GM18951 (cell line): Measurements from ENCODE around the gene SLC25A21.

Source experiments
- POLR2A ChIP-seq: IDR thresholded peaks from 4 replicates; pipeline ENCODE4 v1.6.1; 2011; ENCODE audit warnings: mild to moderate bottlenecking; ENCODE audit not compliant: insufficient read length, insufficient read depth; ENCODE audit errors: extremely low read depth
- in situ Hi-C: fragments of 300-500 bp; cut with MboI; formaldehyde crosslinking; loops from one replicate; pipeline ENCODE4 v1.12.0; 2022; ENCODE audit warnings: low sequenced_read_pairs, mixed read lengths, inconsistent platforms; ENCODE audit not compliant: unreplicated experiment

The SLC25A21 gene

GRCh38 chr14:36805131-36805559 lies 367.3 kb downstream of the SLC25A21 start:
- in situ Hi-C loops: no loop called here
- no peak for TF ChIP-seq POLR2A

DNA sequence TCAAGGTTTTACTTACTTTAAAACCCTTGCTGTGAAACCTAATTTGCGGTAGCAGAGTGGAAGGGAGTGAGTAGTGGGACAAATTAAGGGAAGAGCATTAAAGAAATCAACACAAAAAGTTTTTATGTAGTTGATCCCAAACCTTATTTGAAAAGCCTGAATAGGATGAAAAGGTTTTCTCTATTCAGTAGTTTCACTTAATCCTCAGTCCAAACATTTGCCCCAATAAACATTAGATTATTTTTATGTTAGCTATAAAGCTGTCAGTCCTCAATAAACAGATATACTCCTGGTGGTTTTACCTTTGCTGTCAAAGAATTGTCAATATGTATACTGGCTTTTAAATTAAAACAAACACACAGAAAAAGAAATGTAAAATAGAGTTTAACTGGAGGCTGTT lies 374.8 kb downstream of the SLC25A21 start:
- TF ChIP-seq POLR2A: no peak
- in situ Hi-C loops: no loop called here

DNA sequence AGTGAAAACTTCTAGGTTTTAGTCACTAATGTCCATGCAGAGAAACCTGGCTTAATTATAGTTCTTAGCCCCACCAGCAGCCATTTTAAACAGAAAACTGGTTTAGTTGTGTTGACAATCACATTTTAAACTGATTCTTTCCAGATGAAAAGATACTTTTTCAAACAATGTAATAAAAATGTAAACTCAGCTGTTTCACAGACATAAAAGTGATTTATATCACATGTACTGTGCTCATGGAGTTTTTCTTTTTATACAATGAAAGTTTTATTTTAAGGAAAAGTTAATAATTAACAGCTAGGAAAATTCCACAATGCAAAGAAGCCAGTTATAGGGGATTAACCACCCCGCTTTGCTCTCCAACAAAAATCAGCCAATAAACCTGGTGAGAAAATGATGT lies 381.0 kb downstream of the SLC25A21 start:
- in situ Hi-C loops: no loop called here
- no peak for TF ChIP-seq POLR2A

- no peak for TF ChIP-seq POLR2A
- in situ Hi-C loops: no loop called here
Observed at GRCh38 chr14:36785511-36785910, 386.9 kb downstream of the SLC25A21 start.

DNA sequence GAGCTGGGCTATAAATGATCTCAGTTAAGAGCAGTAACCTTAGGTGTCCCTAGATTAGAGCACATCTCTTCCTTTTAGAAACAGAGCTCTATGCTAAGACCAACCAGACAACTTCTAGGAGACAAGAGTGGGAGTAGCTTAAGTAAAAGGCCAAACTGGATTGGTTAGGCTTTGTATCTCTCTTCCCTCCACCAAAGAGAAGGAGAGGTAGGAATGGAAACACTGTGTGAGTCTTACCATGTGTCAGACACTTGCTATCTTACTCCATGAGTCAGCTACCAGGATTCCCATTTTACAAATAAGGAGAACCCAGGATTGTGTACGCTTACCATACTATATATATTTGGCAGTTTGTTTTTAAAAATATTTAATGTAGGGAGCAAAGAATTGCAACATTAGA lies 387.9 kb downstream of the SLC25A21 start:
- in situ Hi-C loops: no loop called here
- TF ChIP-seq POLR2A: no peak

GRCh38 chr14:36781897-36782296 lies 390.5 kb downstream of the SLC25A21 start:
- in situ Hi-C loops: no loop called here
- TF ChIP-seq POLR2A: no peak

DNA sequence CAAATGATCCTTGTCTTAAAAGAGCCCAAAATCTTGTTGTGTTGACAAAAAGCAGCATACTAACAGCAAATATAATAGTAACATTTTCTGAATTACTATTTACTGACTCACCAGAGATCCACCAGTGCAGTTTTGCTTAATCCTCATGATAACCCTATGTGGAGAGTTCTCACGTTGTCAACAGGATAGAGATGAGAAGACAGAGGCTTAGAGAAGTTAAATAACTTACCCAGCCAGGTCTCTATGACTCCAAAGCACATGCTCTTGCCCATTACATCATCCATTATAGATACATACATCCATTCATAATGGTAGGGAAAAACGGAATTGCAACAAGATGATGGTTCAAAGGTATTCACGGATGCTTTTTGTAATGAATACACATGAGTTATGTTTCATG lies 398.8 kb downstream of the SLC25A21 start:
- in situ Hi-C loops: no loop called here
- no peak for TF ChIP-seq POLR2A

DNA sequence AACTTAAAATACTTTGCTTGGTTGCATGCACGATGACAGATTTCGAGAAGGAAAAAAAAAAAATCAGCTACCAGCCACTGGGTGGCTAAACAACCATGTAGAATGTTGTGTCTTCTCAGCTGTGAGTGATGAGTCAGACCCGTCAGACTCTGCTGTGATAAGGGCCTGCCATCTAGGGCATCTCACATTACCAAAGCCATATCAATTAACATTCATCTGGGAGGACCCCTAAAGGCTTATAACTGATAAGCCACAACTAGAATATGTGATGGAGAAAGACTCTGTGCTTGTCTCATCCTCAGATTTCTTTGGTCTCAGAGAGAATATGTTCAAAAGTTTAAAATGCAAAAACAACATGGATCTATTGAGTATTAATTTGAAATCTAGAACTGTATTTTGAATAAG lies 399.3 kb downstream of the SLC25A21 start:
- in situ Hi-C loops: no loop called here
- no peak for TF ChIP-seq POLR2A

GRCh38 chr14:36771028-36771640 lies 401.3 kb downstream of the SLC25A21 start:
- no peak for TF ChIP-seq POLR2A
- in situ Hi-C loops: no loop called here

GRCh38 chr14:36768638-36769337 lies 403.6 kb downstream of the SLC25A21 start:
- TF ChIP-seq POLR2A: no peak
- in situ Hi-C loops: no loop called here

GRCh38 chr14:36767603-36768281 lies 404.7 kb downstream of the SLC25A21 start:
- no peak for TF ChIP-seq POLR2A
- in situ Hi-C loops: no loop called here

DNA sequence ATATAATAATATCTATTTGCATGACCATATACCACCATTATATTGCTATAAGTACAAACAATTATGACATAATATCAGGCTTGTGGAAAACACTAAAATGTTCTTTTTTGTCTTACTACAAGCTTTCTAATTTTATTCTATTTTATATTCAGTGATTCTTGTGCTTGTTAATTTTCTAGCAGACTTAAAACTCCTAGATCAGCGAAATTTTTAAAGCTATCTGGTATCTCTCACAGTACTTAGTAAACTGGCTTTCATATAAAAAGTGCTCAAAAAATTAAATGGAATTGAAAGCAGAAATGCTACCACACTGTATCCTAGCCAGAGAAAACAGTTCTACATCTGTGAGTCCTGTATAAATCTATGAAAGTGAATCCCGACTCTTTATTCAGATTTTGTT lies 405.4 kb downstream of the SLC25A21 start:
- no peak for TF ChIP-seq POLR2A
- in situ Hi-C loops: no loop called here

DNA sequence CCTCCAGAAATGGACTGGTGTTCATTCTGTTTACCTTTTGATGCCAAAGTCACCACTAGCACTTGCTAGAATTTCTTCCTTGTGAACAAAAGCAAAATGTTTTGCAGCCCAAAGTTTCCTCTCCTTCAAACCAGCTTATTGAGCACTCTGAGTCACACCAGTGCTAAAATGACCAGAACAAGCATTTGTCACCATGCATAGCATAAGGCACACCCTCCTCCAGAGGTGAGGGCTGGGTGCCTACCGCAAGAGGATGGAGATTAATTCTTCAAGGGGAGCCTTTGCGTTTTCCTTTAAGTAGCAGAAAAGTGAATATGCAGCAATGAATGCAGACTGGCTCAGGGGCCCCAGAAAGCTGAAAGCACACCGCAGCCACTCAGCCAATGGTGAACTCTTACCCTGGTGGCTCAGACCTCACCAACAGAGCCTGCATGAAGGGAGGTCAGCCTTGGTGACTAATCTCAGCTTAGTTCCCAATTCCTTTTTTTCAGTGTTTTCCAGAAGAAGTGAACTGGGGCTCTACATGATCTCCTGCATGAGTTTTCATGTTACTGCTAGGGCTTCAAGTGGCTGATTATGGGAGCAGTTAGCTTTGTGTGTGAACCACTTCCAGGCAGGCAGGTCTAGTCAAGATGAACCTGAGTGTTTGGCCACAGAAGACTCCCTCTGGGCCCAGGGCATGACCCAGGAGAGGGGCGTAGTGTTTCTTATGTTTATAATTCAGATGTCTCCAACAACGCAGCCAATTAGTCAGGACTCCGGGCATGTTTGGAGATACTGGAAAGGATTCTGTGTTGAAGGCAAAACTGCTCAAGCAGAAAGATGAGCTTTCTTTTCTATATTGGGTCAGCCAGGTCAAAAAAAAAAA lies 414.4 kb downstream of the SLC25A21 start:
- in situ Hi-C loops: no loop called here
- TF ChIP-seq POLR2A: no peak
